22Rv1 (cell line): Measurements from ENCODE around the gene CDKAL1.

Source experiments
- H3K27ac ChIP-seq: fragments of 450-650 bp; 2 replicates; pipeline ENCODE4 v1.5.1; 2017
- ZFX ChIP-seq: fragments of 450-650 bp; IDR thresholded peaks from 2 replicates; pipeline ENCODE4 v1.6.1; 2017; ENCODE audit warnings: antibody characterized with exemption, borderline replicate concordance
- TF ChIP-seq, protein P1 (sequence below): fragments of 450-650 bp; IDR thresholded peaks from 2 replicates; pipeline ENCODE4 v1.5.1; 2017; ENCODE audit warnings: mild to moderate bottlenecking

CDKAL1 gene

DNA sequence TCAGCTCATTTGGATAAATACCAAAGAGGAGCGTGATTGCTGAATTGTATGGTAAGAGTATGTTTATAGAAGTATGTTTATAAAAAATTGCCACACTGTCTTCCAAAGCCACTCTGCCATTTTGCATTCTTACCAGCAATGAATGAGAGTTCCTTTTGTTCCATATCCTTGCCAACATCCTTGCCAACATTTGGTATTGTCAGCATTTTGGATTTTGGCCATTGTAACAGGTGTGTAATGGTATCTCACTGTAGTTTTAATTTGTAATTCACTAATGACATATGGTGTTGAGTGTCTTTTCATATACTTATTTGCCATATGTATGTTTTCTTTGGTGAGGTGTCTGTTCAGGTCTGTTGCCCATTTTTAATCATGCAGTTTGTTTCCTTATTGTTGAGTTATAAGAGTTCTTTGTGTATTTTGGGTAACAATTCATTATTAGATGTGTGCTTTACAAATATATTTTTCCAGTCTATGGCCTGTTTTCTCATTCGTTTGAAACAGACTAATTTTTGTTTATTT is 539.1 kb downstream of the CDKAL1 start:
- TF ChIP-seq ZFX: no peak
- TF ChIP-seq, protein P1, sequence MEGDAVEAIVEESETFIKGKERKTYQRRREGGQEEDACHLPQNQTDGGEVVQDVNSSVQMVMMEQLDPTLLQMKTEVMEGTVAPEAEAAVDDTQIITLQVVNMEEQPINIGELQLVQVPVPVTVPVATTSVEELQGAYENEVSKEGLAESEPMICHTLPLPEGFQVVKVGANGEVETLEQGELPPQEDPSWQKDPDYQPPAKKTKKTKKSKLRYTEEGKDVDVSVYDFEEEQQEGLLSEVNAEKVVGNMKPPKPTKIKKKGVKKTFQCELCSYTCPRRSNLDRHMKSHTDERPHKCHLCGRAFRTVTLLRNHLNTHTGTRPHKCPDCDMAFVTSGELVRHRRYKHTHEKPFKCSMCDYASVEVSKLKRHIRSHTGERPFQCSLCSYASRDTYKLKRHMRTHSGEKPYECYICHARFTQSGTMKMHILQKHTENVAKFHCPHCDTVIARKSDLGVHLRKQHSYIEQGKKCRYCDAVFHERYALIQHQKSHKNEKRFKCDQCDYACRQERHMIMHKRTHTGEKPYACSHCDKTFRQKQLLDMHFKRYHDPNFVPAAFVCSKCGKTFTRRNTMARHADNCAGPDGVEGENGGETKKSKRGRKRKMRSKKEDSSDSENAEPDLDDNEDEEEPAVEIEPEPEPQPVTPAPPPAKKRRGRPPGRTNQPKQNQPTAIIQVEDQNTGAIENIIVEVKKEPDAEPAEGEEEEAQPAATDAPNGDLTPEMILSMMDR: no peak
- H3K27ac ChIP-seq: no peak overlapping the region

DNA sequence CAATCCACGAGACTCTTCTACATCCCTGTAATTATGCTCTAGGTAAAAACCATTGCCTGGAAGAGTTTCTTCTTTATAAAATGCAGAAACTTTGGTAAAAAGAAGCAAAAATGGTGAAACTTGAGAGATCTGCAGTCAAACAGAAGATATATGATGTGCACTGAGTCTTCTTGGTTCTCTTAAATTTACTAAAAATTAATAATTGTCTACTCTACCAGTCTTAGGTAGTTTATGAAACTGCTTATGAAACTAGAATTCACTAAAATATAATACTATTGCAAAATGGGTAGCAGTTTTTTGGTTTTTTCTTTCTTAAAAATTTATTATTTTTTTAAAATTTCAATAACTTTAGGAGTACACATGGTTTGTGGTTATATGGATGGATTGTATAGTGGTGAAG is 540.2 kb downstream of the CDKAL1 start:
- no peak overlapping the region for H3K27ac ChIP-seq
- TF ChIP-seq ZFX: no peak
- TF ChIP-seq, protein P1: no peak

DNA sequence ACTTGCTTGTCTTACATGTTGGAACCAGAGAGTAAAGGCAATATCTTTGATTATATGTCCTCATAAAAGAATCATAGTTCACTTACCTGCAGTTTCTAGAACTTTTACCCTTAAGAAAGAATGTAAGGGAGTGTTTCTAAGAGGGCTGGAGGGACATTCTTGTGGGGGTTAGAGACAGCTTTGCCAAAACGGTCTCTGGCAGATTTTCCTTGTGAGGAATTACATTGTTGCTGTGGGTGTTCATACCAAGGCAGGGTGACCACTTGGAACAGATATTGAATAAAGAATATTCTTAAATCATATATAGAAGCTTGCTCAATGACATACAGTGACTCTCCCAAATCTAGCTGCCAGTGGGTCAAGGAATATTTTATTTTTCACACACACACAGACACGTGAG is 541.7 kb downstream of the CDKAL1 start:
- no peak overlapping the region for H3K27ac ChIP-seq
- no peak for TF ChIP-seq ZFX
- TF ChIP-seq, protein P1: no peak

DNA sequence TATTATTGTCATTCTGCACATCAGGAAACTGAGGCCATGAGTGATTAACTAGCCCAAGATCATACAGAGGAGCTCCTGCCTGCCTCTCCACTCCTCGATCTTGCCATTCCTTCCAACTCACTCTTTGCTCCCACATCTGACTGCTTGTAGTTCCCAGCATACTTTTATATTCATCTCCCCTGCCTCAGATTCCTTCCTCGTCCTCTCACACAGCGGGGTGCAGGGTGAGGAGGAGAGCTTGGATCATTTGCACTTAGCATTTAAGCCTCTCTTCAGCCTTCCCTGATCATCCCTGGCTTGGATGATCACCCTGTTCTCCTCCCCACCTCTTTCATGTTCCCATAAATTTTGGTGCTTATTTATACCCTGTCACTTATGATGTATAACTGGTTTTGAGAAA is 544.2 kb downstream of the CDKAL1 start:
- H3K27ac ChIP-seq: no peak overlapping the region
- TF ChIP-seq ZFX: no peak
- TF ChIP-seq, protein P1: no peak

DNA sequence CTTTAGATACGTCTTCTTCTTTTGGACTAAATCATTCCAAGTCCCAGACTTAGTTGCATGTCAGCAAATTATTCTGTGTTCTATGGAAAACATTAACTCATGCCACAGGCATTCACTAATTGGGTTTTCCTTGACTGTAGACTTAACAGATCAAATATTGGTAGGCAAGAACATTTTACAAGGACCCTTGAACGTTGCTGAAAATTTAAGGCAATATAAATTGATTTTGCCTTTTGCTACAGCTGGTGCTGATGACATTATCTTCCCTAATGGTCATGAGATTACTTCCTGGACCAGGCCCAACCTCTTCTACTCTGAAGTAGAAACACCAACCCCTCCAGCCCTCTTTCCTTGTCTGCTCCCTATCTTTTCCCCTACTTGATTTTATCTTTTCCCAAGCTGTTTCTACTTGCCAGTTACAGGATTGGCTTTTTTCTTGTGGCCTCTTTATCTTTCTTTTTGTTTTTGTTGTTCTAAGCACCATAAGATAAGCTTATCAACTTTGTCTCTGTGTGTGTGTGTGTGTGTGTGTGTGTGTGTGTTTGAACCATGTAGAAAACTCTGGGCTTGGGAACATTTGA is 545.3 kb downstream of the CDKAL1 start:
- no peak for TF ChIP-seq ZFX
- TF ChIP-seq, protein P1: no peak
- H3K27ac ChIP-seq: no peak overlapping the region

GRCh38 chr6:21080221-21080620 is 546.0 kb downstream of the CDKAL1 start:
- TF ChIP-seq ZFX: no peak
- TF ChIP-seq, protein P1: no peak
- H3K27ac ChIP-seq: no peak overlapping the region

DNA sequence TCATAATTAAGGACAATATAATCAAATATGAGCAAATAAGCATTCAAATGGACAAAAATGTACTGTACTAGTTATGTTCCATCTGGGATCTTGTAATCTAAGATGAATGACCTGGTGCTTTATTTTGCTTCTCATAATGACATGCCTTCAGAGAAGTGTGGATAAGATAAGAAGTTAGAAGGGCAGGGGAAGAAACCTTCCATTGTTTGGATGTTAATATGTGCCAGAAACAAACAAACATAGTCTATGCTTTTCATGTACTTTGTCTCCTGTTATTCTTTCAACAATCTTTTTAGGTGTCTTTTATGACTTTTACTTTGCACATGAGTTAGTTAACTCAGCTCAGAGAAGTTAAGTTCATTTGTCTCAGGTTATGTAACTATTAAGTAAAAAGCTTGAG is 547.8 kb downstream of the CDKAL1 start:
- TF ChIP-seq ZFX: no peak
- TF ChIP-seq, protein P1: no peak
- no peak overlapping the region for H3K27ac ChIP-seq
